Endodermal cell (in vitro differentiated cells): ENCODE results near the gene TRIO. TPM values are rescaled to one million over a fixed set of nuclear protein-coding genes. Genes with fewer than 3 reads are reported as not detected.

Experiments used
- DNase-seq: peaks from one replicate; pipeline ENCODE4 v3.0.0-alpha.2; 2017
- H3K27ac ChIP-seq: 2 replicates; pipeline ENCODE4 v1.5.1; 2013; ENCODE audit warnings: mild to moderate bottlenecking, low read depth, low read length, moderate library complexity
- H3K27me3 ChIP-seq: 2 replicates; pipeline ENCODE4 v1.6.1; 2013; ENCODE audit warnings: mild to moderate bottlenecking, low read length, moderate library complexity; ENCODE audit not compliant: insufficient read depth, control insufficient read depth, poor library complexity, severe bottlenecking
- H3K36me3 ChIP-seq: 2 replicates; pipeline ENCODE4 v1.7.0; 2013; ENCODE audit warnings: mild to moderate bottlenecking, low read length, moderate library complexity; ENCODE audit not compliant: control insufficient read depth, insufficient read depth
- H3K4me1 ChIP-seq: one replicate; pipeline ENCODE4 v1.7.0; 2013; ENCODE audit warnings: low read length; ENCODE audit not compliant: control insufficient read depth, insufficient read depth
- H3K4me3 ChIP-seq: 2 replicates; pipeline ENCODE4 v1.5.1; 2013; ENCODE audit warnings: mild to moderate bottlenecking, low read length, moderate library complexity
- H3K9ac ChIP-seq: 2 replicates; pipeline ENCODE4 v1.6.1; 2013; ENCODE audit warnings: mild to moderate bottlenecking, low read length, moderate library complexity; ENCODE audit not compliant: poor library complexity, severe bottlenecking; ENCODE audit errors: extremely low read depth
- H3K9me3 ChIP-seq: 2 replicates; pipeline ENCODE4 v1.6.1; 2013; ENCODE audit warnings: mild to moderate bottlenecking, low read length, moderate library complexity; ENCODE audit not compliant: control insufficient read depth
- H3K27ac Mint-ChIP-seq: 2 replicates; pipeline ENCODE4 v1.8.0; 2020; ENCODE audit warnings: mixed read lengths
- H3K27me3 Mint-ChIP-seq: 2 replicates; pipeline ENCODE4 v1.8.0; 2021; ENCODE audit warnings: mild to moderate bottlenecking, mixed read lengths; ENCODE audit not compliant: insufficient read depth
- H3K36me3 Mint-ChIP-seq: 2 replicates; pipeline ENCODE4 v1.8.0; 2020; ENCODE audit warnings: low read depth, mixed read lengths
- H3K4me1 Mint-ChIP-seq: 2 replicates; pipeline ENCODE4 v1.8.0; 2020; ENCODE audit warnings: mixed read lengths
- H3K4me3 Mint-ChIP-seq: 2 replicates; pipeline ENCODE4 v1.8.0; 2020; ENCODE audit warnings: mild to moderate bottlenecking, moderate library complexity, mixed read lengths
- H3K9me3 Mint-ChIP-seq: 2 replicates; pipeline ENCODE4 v1.8.0; 2020; ENCODE audit warnings: mild to moderate bottlenecking, mixed read lengths
- CTCF ChIP-seq: fragments of 200-600 bp; sonication (generic); conservative IDR thresholded peaks from 2 replicates; pipeline ENCODE4 v1.5.0; 2021; ENCODE audit warnings: antibody characterized with exemption, mild to moderate bottlenecking
- WGBS, 2 experiments: methylation state at CpG; one replicate each; pipeline versions ENCODE4 v1.1.5 to v1.1.7; 2013; ENCODE audit warnings: missing lambda C conversion rate in 2 of 2, mixed read lengths in 1 of 2; ENCODE audit not compliant: insufficient coverage in 1 of 2, insufficient read length in 1 of 2; 5-methylcytosine and 5-hydroxymethylcytosine counted together
- total RNA-seq, 2 donors: library from RNA; stranded (reverse); fragmentation: NEBNext Ultra II Directional in 1 of 2; extraction: Animal tissue kit (Norgen Biotek cat#: 25700) in 1 of 2; gene quantifications; 2 replicates in 1 of 2; 3 replicates in 1 of 2; pipeline ENCODE4 v1.2.1, GENCODE V29; 2021

TRIO gene
- total RNA-seq, 2 donors from 2014 or later = 88.3 to 109 TPM

GRCh38 chr5:14528115-14528514, 385.0 kb downstream of the TRIO start:
- no peaks in the 10 kb centered on the region for H3K4me1 ChIP-seq
- WGBS, 2 experiments = 94 to 100% methylated on average over 3 to 6 of the region's 6 CpGs
- no peaks in the 10 kb centered on the region for H3K9me3 Mint-ChIP-seq
- H3K9me3 ChIP-seq = no peaks in the 10 kb centered on the region
- H3K27me3 Mint-ChIP-seq = no peaks in the 10 kb centered on the region
- H3K4me1 Mint-ChIP-seq = no peaks in the 10 kb centered on the region
- no peaks in the 10 kb centered on the region for H3K36me3 Mint-ChIP-seq
- H3K4me3 Mint-ChIP-seq = no peak overlapping the region
- no peak overlapping the region for H3K4me3 ChIP-seq
- H3K27ac Mint-ChIP-seq = no peak overlapping the region
- no peaks in the 10 kb centered on the region for H3K36me3 ChIP-seq
- no peak overlapping the region for H3K27ac ChIP-seq
- TF ChIP-seq CTCF = no peak
- no peak for DNase-seq
- no peak overlapping the region for H3K9ac ChIP-seq
- H3K27me3 ChIP-seq = no peaks in the 10 kb centered on the region

GRCh38 chr5:14528926-14529325, 385.8 kb downstream of the TRIO start:
- Mint-ChIP-seq H3K4me1 (no peaks in the 10 kb centered on the region), H3K4me3 (no peak overlapping the region), H3K27ac (no peak overlapping the region), H3K27me3 (no peaks in the 10 kb centered on the region), H3K36me3 (no peaks in the 10 kb centered on the region), H3K9me3 (no peaks in the 10 kb centered on the region)
- DNase-seq = no peak
- 96% methylated on average over 1 of the region's 1 CpG; no CpG with 5 or more reads in 1 of the 2 experiments for WGBS, 2 experiments
- Histone ChIP-seq H3K27ac (no peak overlapping the region), H3K27me3 (no peaks in the 10 kb centered on the region), H3K9ac (no peak overlapping the region), H3K9me3 (no peaks in the 10 kb centered on the region), H3K36me3 (no peaks in the 10 kb centered on the region), H3K4me1 (no peaks in the 10 kb centered on the region), H3K4me3 (no peak overlapping the region)
- TF ChIP-seq CTCF = no peak

GRCh38 chr5:14531668-14532067, 388.5 kb downstream of the TRIO start:
- no peak for DNase-seq
- H3K9me3 Mint-ChIP-seq = no peaks in the 10 kb centered on the region
- H3K27me3 Mint-ChIP-seq = no peaks in the 10 kb centered on the region
- no peaks in the 10 kb centered on the region for H3K9me3 ChIP-seq
- no peak overlapping the region for H3K27ac Mint-ChIP-seq
- H3K9ac ChIP-seq = no peak overlapping the region
- no peaks in the 10 kb centered on the region for H3K27me3 ChIP-seq
- 93 to 94% methylated on average over 7 of the region's 7 CpGs for WGBS, 2 experiments
- no peak overlapping the region for H3K27ac ChIP-seq
- peaks cover 8% of the 10 kb centered on the region for H3K4me1 Mint-ChIP-seq
- no peak overlapping the region for H3K4me3 ChIP-seq
- H3K36me3 Mint-ChIP-seq = no peaks in the 10 kb centered on the region
- H3K4me3 Mint-ChIP-seq = no peak overlapping the region
- no peaks in the 10 kb centered on the region for H3K36me3 ChIP-seq
- TF ChIP-seq CTCF = no peak
- no peaks in the 10 kb centered on the region for H3K4me1 ChIP-seq
